Panc1 (cell line): Measurements from ENCODE around the gene FOSB. TPM values are rescaled to one million over a fixed set of nuclear protein-coding genes. Genes with fewer than 3 reads are reported as not detected.

Source experiments
- ATAC-seq: fragments of 200-7000 bp; cut with Tn5 transposase; 2 replicates; pipeline ENCODE4 v1.9.1; 2020; ENCODE audit warnings: mild to moderate bottlenecking, moderate library complexity
- BruUV-seq: library from RNA; stranded (reverse); fragments of 400-500 nt; replicated peaks from 2 replicates; lab custom pipeline; 2021; lab: Mats Ljungman, UMichigan
- CTCF ChIA-PET: fragments of 300-600 bp; sonication (Branson Sonifier 250); formaldehyde crosslinking; loops from one replicate; lab custom pipeline; 2022; ENCODE audit warnings: antibody characterized with exemption; lab: Charles Lee
- POLR2A ChIA-PET: fragments of 300-600 bp; sonication (Branson Sonifier 250); formaldehyde crosslinking; loops from one replicate; lab custom pipeline; 2022; ENCODE audit warnings: antibody characterized with exemption; lab: Charles Lee
- DNase-seq: peaks from one replicate; pipeline ENCODE4 v3.0.0-alpha.2; 2010; ENCODE audit warnings: low read depth, low spot score
- H3K27ac ChIP-seq: 2 replicates; pipeline ENCODE4 v1.5.1; 2011; ENCODE audit warnings: mild to moderate bottlenecking, low read length, inconsistent platforms
- H3K27me3 ChIP-seq: fragments of 200-500 bp; sonication (Bioruptor generic); 2 replicates; pipeline ENCODE4 v1.6.0; 2014; ENCODE audit warnings: low read length, inconsistent platforms; ENCODE audit not compliant: control insufficient read depth, insufficient read depth
- H3K36me3 ChIP-seq: fragments of 200-500 bp; sonication (Bioruptor generic); 2 replicates; pipeline ENCODE4 v1.5.1; 2014; ENCODE audit warnings: inconsistent platforms, mild to moderate bottlenecking, low read length, moderate library complexity; ENCODE audit not compliant: control insufficient read depth, insufficient read depth
- H3K4me1 ChIP-seq: 2 replicates; pipeline ENCODE4 v1.5.1; 2011; ENCODE audit warnings: inconsistent platforms, mild to moderate bottlenecking, low read length, moderate library complexity; ENCODE audit not compliant: control insufficient read depth, insufficient read depth
- H3K4me3 ChIP-seq, 2 experiments: 2 replicates each; pipeline ENCODE4 v1.5.1; 2011 to 2012; ENCODE audit warnings: low read depth in 2 of 2, low read length in 2 of 2, mild to moderate bottlenecking in 2 of 2, inconsistent platforms in 1 of 2, moderate library complexity in 1 of 2
- H3K9me3 ChIP-seq: fragments of 200-500 bp; sonication (Bioruptor generic); 2 replicates; pipeline ENCODE4 v1.5.1; 2014; ENCODE audit warnings: low read depth, mild to moderate bottlenecking, inconsistent platforms, low read length, moderate library complexity; ENCODE audit not compliant: control insufficient read depth, insufficient read depth
- POLR2AphosphoS5 ChIP-seq: IDR thresholded peaks from 2 replicates; pipeline ENCODE4 v1.6.1; 2012; ENCODE audit warnings: mild to moderate bottlenecking, low read depth, low read length, moderate library complexity
- SIN3A ChIP-seq: IDR thresholded peaks from 2 replicates; pipeline ENCODE4 v1.6.1; 2012; ENCODE audit warnings: low read depth, mild to moderate bottlenecking, low read length, moderate library complexity, borderline replicate concordance; ENCODE audit not compliant: insufficient read depth
- TCF7L2 ChIP-seq: IDR thresholded peaks from 2 replicates; pipeline ENCODE4 v1.6.1; 2011; ENCODE audit warnings: mild to moderate bottlenecking, low read depth, low read length, inconsistent platforms
- in situ Hi-C: cut with HindIII; loops from 2 replicates; pipeline ENCODE4 v1.10.0; 2016; ENCODE audit warnings: low sequenced_read_pairs, low pct_unique_long_range_greater_than_20kb
- intact Hi-C: fragments of 100-400 bp; cut with micrococcal nuclease; formaldehyde crosslinking; loops from one replicate; pipeline ENCODE4 v1.10.0; 2022; ENCODE audit not compliant: unreplicated experiment
- total RNA-seq: library from RNA; stranded (reverse); gene quantifications from one replicate; pipeline ENCODE4 v1.2.1, GENCODE V29; 2021; ENCODE audit not compliant: unreplicated experiment
- TF ChIP-seq, protein P1 (sequence below): fragments of 450-650 bp; IDR thresholded peaks from 2 replicates; pipeline ENCODE4 v1.5.1; 2017; ENCODE audit warnings: mild to moderate bottlenecking
- TF ChIP-seq, protein P2 (sequence below), 2 experiments: IDR thresholded peaks; 2 replicates each; pipeline ENCODE4 v1.6.1; 2011 to 2012; ENCODE audit warnings: low read depth in 2 of 2, control low read depth in 1 of 2, low read length in 1 of 2, mild to moderate bottlenecking in 1 of 2, moderate library complexity in 1 of 2; ENCODE audit not compliant: insufficient read depth in 1 of 2

Gene FOSB
- total RNA-seq, 1 experiment from 2014 or later = 13.4 TPM

DNA sequence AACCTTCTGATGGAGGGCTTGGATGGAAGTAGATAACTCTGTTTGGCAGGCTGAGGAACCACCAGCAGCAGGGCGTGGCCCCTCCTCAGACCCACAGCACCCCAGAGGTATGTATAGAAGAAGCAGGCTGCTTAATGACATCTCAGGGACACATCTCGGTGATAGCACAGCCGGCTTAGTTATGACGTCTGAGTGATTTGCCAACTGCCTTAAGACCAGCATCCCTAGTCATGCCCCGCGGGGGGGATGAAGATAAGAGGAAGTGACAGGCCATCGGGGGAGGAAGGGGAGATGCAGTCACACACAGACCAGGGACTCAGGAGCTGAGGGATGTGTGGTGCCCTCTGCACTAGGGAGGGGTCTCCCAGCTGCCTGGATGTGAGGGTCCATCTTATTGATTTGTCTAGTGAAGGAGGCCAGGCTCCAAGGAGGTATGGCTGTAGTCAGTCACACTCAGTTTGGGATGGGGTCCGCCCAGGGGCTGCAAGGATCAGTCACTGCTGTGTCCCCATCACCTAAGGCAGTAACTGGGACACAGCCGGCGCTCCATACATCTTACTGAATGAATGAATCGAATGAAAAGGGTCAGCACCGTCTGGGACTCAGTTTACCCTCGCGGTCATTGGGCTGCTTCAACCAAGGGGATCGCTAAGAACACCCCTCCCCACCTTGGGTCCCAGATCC lies 24.9 kb upstream of the FOSB start:
- ChIA-PET POLR2A (no interaction called here), CTCF (no interaction called here)
- no peaks in the 10 kb centered on the region for H3K9me3 ChIP-seq
- H3K4me1 ChIP-seq = peaks cover 8% of the 10 kb centered on the region
- no peaks in the 10 kb centered on the region for H3K36me3 ChIP-seq
- ATAC-seq = peak; percentile 15
- BruUV-seq = no TSS peak
- intact Hi-C loops = no loop called here
- DNase-seq = no peak
- in situ Hi-C loops = no loop called here
- H3K27me3 ChIP-seq = no peaks in the 10 kb centered on the region
- no peak overlapping the region; the same call in 1 of the 2 replicates for H3K27ac ChIP-seq
- peak overlapping the region; percentile 47 to 71 for H3K4me3 ChIP-seq
- TF ChIP-seq, protein P1, sequence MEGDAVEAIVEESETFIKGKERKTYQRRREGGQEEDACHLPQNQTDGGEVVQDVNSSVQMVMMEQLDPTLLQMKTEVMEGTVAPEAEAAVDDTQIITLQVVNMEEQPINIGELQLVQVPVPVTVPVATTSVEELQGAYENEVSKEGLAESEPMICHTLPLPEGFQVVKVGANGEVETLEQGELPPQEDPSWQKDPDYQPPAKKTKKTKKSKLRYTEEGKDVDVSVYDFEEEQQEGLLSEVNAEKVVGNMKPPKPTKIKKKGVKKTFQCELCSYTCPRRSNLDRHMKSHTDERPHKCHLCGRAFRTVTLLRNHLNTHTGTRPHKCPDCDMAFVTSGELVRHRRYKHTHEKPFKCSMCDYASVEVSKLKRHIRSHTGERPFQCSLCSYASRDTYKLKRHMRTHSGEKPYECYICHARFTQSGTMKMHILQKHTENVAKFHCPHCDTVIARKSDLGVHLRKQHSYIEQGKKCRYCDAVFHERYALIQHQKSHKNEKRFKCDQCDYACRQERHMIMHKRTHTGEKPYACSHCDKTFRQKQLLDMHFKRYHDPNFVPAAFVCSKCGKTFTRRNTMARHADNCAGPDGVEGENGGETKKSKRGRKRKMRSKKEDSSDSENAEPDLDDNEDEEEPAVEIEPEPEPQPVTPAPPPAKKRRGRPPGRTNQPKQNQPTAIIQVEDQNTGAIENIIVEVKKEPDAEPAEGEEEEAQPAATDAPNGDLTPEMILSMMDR = no peak
- TF ChIP-seq POLR2AphosphoS5 (no peak), TCF7L2 (no peak), SIN3A (no peak)
- TF ChIP-seq, protein P2, sequence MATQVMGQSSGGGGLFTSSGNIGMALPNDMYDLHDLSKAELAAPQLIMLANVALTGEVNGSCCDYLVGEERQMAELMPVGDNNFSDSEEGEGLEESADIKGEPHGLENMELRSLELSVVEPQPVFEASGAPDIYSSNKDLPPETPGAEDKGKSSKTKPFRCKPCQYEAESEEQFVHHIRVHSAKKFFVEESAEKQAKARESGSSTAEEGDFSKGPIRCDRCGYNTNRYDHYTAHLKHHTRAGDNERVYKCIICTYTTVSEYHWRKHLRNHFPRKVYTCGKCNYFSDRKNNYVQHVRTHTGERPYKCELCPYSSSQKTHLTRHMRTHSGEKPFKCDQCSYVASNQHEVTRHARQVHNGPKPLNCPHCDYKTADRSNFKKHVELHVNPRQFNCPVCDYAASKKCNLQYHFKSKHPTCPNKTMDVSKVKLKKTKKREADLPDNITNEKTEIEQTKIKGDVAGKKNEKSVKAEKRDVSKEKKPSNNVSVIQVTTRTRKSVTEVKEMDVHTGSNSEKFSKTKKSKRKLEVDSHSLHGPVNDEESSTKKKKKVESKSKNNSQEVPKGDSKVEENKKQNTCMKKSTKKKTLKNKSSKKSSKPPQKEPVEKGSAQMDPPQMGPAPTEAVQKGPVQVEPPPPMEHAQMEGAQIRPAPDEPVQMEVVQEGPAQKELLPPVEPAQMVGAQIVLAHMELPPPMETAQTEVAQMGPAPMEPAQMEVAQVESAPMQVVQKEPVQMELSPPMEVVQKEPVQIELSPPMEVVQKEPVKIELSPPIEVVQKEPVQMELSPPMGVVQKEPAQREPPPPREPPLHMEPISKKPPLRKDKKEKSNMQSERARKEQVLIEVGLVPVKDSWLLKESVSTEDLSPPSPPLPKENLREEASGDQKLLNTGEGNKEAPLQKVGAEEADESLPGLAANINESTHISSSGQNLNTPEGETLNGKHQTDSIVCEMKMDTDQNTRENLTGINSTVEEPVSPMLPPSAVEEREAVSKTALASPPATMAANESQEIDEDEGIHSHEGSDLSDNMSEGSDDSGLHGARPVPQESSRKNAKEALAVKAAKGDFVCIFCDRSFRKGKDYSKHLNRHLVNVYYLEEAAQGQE (IDR thresholded peaks at IDR 0.05; ENCODE audit: insufficient read depth in 1 of 2, low read depth in 2 of 2, low read length in 1 of 2) = no peak

DNA sequence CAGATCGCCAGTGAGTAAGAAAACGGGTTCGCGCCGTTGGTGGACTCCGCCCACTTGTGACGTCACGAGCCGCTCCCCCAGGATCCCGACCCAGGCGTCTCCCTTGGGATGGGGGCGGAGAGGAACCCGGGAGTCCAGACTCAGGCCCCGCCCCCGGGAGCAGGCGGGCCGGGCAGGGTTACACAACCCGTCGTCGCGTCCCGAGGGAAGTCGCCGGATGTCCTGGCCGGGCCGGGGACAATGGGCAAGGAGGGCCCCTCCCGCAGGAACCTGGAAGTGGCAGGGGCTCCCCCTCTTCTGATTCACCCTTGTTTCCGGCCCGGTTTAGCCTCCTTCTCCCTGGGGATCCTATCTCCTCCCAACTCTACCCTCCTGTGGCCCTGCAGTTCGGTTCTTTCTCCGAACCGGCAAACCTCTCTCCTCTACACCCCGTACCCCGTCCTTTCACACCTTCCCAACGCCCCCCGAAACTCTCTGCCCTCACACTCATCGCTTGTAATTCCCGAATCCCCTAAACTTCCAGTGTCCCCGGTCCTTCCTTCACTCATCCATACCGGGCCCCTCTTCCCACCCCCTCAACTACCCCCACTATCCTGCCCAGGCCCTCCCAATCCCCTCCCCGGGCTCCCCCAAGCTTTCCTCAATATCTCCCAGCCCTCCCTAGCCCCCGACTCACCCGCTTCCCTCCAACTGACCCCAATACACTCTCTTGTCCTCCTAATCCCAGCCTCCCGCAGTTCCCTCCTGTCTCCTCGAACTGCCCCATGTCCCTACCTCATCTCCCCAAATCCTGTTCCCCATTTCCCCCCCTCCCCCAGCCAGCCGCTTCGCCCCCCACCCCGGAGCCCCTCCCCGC lies 24.1 kb upstream of the FOSB start:
- peak overlapping the region; percentile 61 for H3K27ac ChIP-seq
- in situ Hi-C loops (no loop called here), intact Hi-C loops (no loop called here)
- no peaks in the 10 kb centered on the region for H3K9me3 ChIP-seq
- ChIA-PET CTCF (no interaction called here), POLR2A (no interaction called here)
- no peak for DNase-seq
- ATAC-seq = peak; percentile 88
- BruUV-seq = no TSS peak
- no peak for TF ChIP-seq TCF7L2
- TF ChIP-seq, protein P1 = no peak
- no peak for TF ChIP-seq POLR2AphosphoS5
- TF ChIP-seq, protein P2 (IDR thresholded peaks at IDR 0.05; ENCODE audit: insufficient read depth in 1 of 2, low read depth in 2 of 2, low read length in 1 of 2) = no peak
- TF ChIP-seq SIN3A = no peak
- no peaks in the 10 kb centered on the region for H3K36me3 ChIP-seq
- peaks cover 8% of the 10 kb centered on the region for H3K4me1 ChIP-seq
- H3K27me3 ChIP-seq = no peaks in the 10 kb centered on the region
- peak overlapping the region; percentile 47 to 71 for H3K4me3 ChIP-seq
